ENCODE measurements around the gene SERP1.

Gene SERP1

DNA sequence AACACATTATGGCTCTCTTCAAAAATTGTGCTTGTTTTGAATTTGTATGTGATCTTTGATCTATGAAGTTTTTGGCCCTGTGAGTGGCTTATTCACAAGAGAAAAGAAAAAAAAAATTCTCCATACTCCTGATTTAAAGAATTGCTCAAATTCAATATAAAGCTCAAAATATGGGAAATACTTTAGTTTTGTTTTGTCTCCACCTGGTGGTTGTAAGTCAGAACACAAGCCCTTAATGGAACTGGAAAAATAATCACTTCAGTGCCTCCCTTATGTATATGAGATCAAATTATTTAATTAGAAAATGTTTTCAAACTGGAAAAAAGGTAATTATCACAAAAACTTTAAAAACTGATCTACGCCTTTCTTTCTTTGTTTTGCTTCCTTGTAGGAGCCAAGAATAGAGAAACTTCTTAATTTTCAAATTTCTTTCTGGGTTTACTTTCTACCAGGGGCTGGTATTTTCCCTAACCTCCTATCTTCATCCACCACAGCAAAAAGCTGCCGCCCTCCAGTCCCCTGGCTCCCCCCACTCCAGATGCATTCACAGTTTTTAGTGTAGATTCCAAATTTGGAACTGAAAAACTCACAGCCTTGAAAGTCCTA lies 50.6 kb downstream of the SERP1 start:
- DNase-seq (ENCODE audit: low read depth in 1 of 2, low spot score in 1 of 2), result peak; percentile 31 to 69
- in situ Hi-C loops (cut with HindIII; ENCODE audit: low pct_unique_long_range_greater_than_20kb, low sequenced_read_pairs), result no loop called here
- no peak for TF ChIP-seq JUND (IDR thresholded peaks at IDR 0.05; ENCODE audit: low read depth)

DNA sequence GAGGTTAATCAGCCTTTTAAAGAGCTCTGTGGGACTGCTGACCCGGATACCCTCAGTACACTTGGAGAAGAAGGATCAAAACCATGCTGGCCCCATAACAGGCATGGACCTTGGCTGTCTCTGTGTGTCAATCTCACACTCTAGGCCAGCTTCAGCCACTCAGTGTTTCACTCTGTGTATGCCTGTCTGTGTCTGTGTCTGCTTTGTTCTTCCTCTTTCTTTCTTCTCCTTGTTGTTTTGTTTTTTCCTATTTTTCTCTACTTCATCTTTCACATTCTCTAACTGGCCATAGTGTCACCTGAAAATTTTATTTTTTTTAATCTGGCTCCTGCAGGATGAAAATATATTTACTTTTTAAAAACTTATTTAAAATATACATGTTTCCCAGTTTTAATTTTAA lies 51.1 kb downstream of the SERP1 start:
- TF ChIP-seq JUND (IDR thresholded peaks at IDR 0.05; ENCODE audit: low read depth), result no peak
- in situ Hi-C loops (cut with HindIII; ENCODE audit: low pct_unique_long_range_greater_than_20kb, low sequenced_read_pairs), result no loop called here
- no peak for DNase-seq (ENCODE audit: low read depth in 1 of 2, low spot score in 1 of 2)

DNA sequence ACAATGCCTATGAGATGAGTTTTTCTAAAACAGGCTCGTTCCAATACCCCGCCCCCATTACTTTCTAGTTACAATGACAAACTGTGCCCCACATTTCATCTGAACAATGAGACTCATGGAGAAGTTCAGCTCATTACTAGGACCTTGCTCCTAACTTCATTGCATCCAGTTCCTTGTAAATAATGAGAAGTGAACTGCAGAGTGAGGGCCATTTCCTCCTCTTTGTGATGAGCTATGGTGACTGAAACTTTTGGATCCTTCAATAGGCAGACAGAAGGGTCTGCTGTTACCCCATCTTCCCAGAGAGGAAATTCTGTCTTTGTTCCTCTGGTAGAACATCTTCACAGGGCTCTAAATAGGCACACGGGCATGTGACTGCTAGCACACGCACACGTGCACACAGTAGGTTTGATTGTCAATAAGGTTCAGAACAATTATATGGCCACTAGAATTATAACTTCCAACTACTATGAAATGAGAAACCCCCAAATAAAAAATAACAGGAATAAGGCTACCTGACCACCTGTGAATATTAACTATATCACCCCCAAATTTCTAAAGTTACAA lies 51.8 kb downstream of the SERP1 start:
- no peak for TF ChIP-seq JUND (IDR thresholded peaks at IDR 0.05; ENCODE audit: low read depth)
- no peak for DNase-seq (ENCODE audit: low read depth in 1 of 2, low spot score in 1 of 2)
- in situ Hi-C loops (cut with HindIII; ENCODE audit: low pct_unique_long_range_greater_than_20kb, low sequenced_read_pairs), result no loop called here
